HepG2 (cell line): ENCODE measurements around the gene CBLN3. TPM values are rescaled to one million over a fixed set of nuclear protein-coding genes. Genes with fewer than 3 reads are reported as not detected.

ENCODE experiments used
- ATAC-seq: fragments of 200-7000 bp; cut with Tn5 transposase; 3 replicates; pipeline ENCODE4 v1.9.1; 2020; ENCODE audit warnings: mild to moderate bottlenecking, moderate library complexity
- BruUV-seq: library from RNA; stranded (reverse); fragments of 400-500 nt; replicated peaks from 2 replicates; lab custom pipeline; 2021; lab: Mats Ljungman, UMichigan
- CTCF ChIA-PET: fragments of 300-600 bp; formaldehyde crosslinking; extraction: SDS; loops from one replicate; lab custom pipeline; 2021; ENCODE audit warnings: low total read pairs, inconsistent platforms, low intra/inter-chr PET ratio; lab: Yijun Ruan, JAX
- POLR2A ChIA-PET: fragments of 350-600 bp; sonication (Branson Sonifier 250); formaldehyde crosslinking; loops from one replicate; lab custom pipeline; 2020; ENCODE audit warnings: antibody characterized with exemption, inconsistent platforms; lab: Yijun Ruan, JAX
- DNase-seq: peaks from one replicate; pipeline ENCODE4 v3.0.0-alpha.2; 2015; ENCODE audit warnings: low spot score
- FAIRE-seq: peaks from 3 replicates; lab custom pipeline; 2011; peaks lifted over from hg19 to GRCh38; lab: Jason Lieb, UNC
- H2AFZ ChIP-seq: one replicate; pipeline ENCODE4 v1.6.1; 2011; ENCODE audit warnings: low read length, inconsistent platforms
- H3K27ac ChIP-seq: fragments of 300-600 bp; 3 replicates; pipeline ENCODE4 v1.8.0; 2011; ENCODE audit warnings: mixed run types, mild to moderate bottlenecking, mixed read lengths, low read length, inconsistent platforms; ENCODE audit not compliant: insufficient read depth; ENCODE audit errors: extremely low read length
- H3K27me3 ChIP-seq, 2 experiments: fragments of 200-600 bp in 1 of 2; 2 replicates in 1 of 2; 3 replicates in 1 of 2; pipeline versions ENCODE4 v1.6.0 to v1.8.0; 2011; ENCODE audit warnings: low read length in 2 of 2, mild to moderate bottlenecking in 2 of 2, moderate library complexity in 2 of 2, inconsistent platforms in 1 of 2; ENCODE audit not compliant: insufficient read depth in 2 of 2, control insufficient read depth in 1 of 2
- H3K36me3 ChIP-seq, 2 experiments: fragments of 200-600 bp in 1 of 2; replicated peaks in 1 of 2; 2 replicates in 1 of 2; 3 replicates in 1 of 2; pipeline versions ENCODE4 v1.5.1 to v1.8.0; 2011; ENCODE audit warnings: low read length in 2 of 2, inconsistent platforms in 1 of 2; ENCODE audit not compliant: insufficient read depth in 2 of 2, control insufficient read depth in 1 of 2
- H3K4me1 ChIP-seq: 2 replicates; pipeline ENCODE4 v1.5.1; 2012; ENCODE audit warnings: low read length, inconsistent platforms; ENCODE audit not compliant: insufficient read depth
- H3K4me2 ChIP-seq: 2 replicates; pipeline ENCODE4 v1.6.0; 2011; ENCODE audit warnings: low read depth, low read length, inconsistent platforms
- H3K4me3 ChIP-seq, 3 experiments: fragments of 200-600 bp in 1 of 3; sonication (generic), shearing (Covaris generic) in 1 of 3; replicated peaks in 1 of 3; 2 replicates each; pipeline ENCODE4 v1.5.1; 2011 to 2016; ENCODE audit warnings: low read length in 3 of 3, inconsistent platforms in 2 of 3, low read depth in 2 of 3, mild to moderate bottlenecking in 2 of 3, control low read depth in 1 of 3, mixed read lengths in 1 of 3; ENCODE audit not compliant: insufficient read depth in 1 of 3
- H3K79me2 ChIP-seq: one replicate; pipeline ENCODE4 v1.6.1; 2011; ENCODE audit warnings: low read length, inconsistent platforms; ENCODE audit not compliant: insufficient read depth
- H3K9ac ChIP-seq: 2 replicates; pipeline ENCODE4 v1.6.0; 2011; ENCODE audit warnings: mild to moderate bottlenecking, low read depth, low read length, inconsistent platforms; ENCODE audit not compliant: insufficient read depth
- H3K9me3 ChIP-seq: 2 replicates; pipeline ENCODE4 v1.5.1; 2012; ENCODE audit warnings: mild to moderate bottlenecking, low read length
- H4K20me1 ChIP-seq: 2 replicates; pipeline ENCODE4 v1.6.0; 2011; ENCODE audit warnings: inconsistent platforms, mild to moderate bottlenecking, low read length, moderate library complexity; ENCODE audit not compliant: insufficient read depth
- CREB1 ChIP-seq, 2 experiments: fragments of 450-650 bp in 1 of 2; IDR thresholded peaks; 2 replicates each; pipeline ENCODE4 v1.6.1; 2016 to 2017; ENCODE audit warnings: control low read depth in 1 of 2, mild to moderate bottlenecking in 1 of 2, missing compliant biosample characterization in 1 of 2, missing genetic modification characterization in 1 of 2
- CREM ChIP-seq, 2 experiments: sonication (generic) in 1 of 2; formaldehyde crosslinking in 1 of 2; IDR thresholded peaks; 2 replicates each; pipeline versions ENCODE4 v1.4.0 to v1.6.1; 2016 to 2020; ENCODE audit warnings: antibody characterized with exemption in 1 of 2, mild to moderate bottlenecking in 1 of 2, missing genetic modification reagents in 1 of 2
- ELK4 ChIP-seq: sonication (generic); formaldehyde crosslinking; IDR thresholded peaks from 2 replicates; pipeline ENCODE4 v1.9.0; 2021; ENCODE audit warnings: missing genetic modification reagents, borderline replicate concordance
- HES4 ChIP-seq: sonication (generic); formaldehyde crosslinking; IDR thresholded peaks from 2 replicates; pipeline ENCODE4 v1.9.0; 2021; ENCODE audit warnings: mild to moderate bottlenecking, missing genetic modification reagents, borderline replicate concordance
- HNRNPLL ChIP-seq: fragments of 200-400 bp; formaldehyde crosslinking; IDR thresholded peaks from 2 replicates; pipeline ENCODE4 v1.6.1; 2017; ENCODE audit warnings: mild to moderate bottlenecking, low read depth, low read length; ENCODE audit not compliant: poor library complexity, severe bottlenecking
- MLX ChIP-seq: IDR thresholded peaks from 2 replicates; pipeline ENCODE4 v1.6.1; 2016
- WGBS: methylation state at CpG from one replicate; pipeline ENCODE4 v1.1.6; 2017; ENCODE audit warnings: low lambda C conversion rate; 5-methylcytosine and 5-hydroxymethylcytosine counted together
- in situ Hi-C: cut with HindIII; loops from 2 replicates; pipeline ENCODE4 v1.10.0; 2017; ENCODE audit warnings: low pct_unique_long_range_greater_than_20kb; ENCODE audit not compliant: extremely low pct_ligation_motif_present
- intact Hi-C: fragments of 100-400 bp; cut with micrococcal nuclease; formaldehyde crosslinking; loops from one replicate; pipeline ENCODE4 v1.10.0; 2022; ENCODE audit not compliant: unreplicated experiment
- polyA plus RNA-seq, 8 experiments: library from polyadenylated mRNA; depleted of rRNA in 3 of 8; stranded (reverse) in 7 of 8; unstranded in 1 of 8; fragments of >200 nt; fragmentation: Illumina TruSeq in 4 of 8; extraction: Trizol in 4 of 8; gene quantifications; 2 replicates each; pipeline versions ENCODE4 v1.2.1 to v1.2.3, GENCODE V29; 2011 to 2016; ENCODE audit warnings: low read depth in 4 of 8, missing spikeins in 1 of 8, mixed read lengths in 1 of 8; ENCODE audit not compliant: insufficient read depth in 1 of 8
- total RNA-seq, 5 experiments: library from RNA; depleted of rRNA; stranded (reverse); fragments of >200 nt; fragmentation: Illumina TruSeq; extraction: Trizol; gene quantifications; 2 replicates each; pipeline ENCODE4 v1.2.3, GENCODE V29; 2016; ENCODE audit warnings: low read depth in 1 of 5

The CBLN3 gene
- total and polyA plus RNA-seq, 2 of the 13 experiments (the other 11 are each of a cell fraction or from before 2014, with no cell fraction given): 0.66 to 0.98 TPM

DNA sequence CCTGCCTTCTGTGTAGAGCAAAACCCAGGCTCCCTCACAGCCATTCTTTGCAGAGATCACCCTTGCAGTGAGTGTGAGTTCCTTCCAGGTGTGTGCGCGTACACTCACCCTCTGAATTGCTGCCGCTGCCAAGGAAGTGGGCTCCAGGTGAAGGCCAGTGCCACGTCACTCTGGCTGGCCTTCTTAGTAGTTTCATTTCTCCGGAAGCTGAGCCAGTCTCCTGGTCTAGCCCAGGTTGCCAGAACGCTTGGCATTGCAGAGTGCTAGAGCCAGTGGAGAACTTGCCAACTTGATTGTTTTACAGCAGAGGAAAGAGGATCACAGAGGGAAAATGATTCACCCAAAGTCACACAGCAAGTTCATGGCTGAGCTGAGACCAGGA is 11.0 kb downstream of the CBLN3 start (continued):
- no peak for TF ChIP-seq ELK4
- TF ChIP-seq, all 625 proteins: peak for 4

- WGBS: 44% methylated on average over 6 of the region's 6 CpGs
- Histone ChIP-seq H3K9me3 (no peaks in the 10 kb centered on the region), H3K4me1 (peaks cover 8% of the 10 kb centered on the region), H4K20me1 (no peaks in the 10 kb centered on the region), H3K4me2 (no peak overlapping the region), H3K4me3 (no peak overlapping the region), H3K27me3 (peaks cover 0 to 7% of the 10 kb centered on the region in 2 experiments; a peak in 1 of 5 replicates), H3K27ac (no peak overlapping the region), H3K36me3 (no peaks in the 10 kb centered on the region), H3K9ac (no peak overlapping the region), H3K79me2 (no peaks in the 10 kb centered on the region), H2AFZ (no peak overlapping the region)
- TF ChIP-seq CREB1 (IDR thresholded peaks at IDR 0.05): no peak
- no peak for TF ChIP-seq CREB1 (CRISPR knock-in tag; IDR thresholded peaks at IDR 0.05)
- TF ChIP-seq CREM (IDR thresholded peaks at IDR 0.05): no peak
- TF ChIP-seq CREM (CRISPR knock-in tag; IDR thresholded peaks at IDR 0.05): 0 out of 2 replicates have a peak, but pooled peaks have one; percentile 3
- 0 out of 2 replicates have a peak, but pooled peaks have one; percentile 26 for TF ChIP-seq HES4 (CRISPR knock-in tag)
- no peak for TF ChIP-seq MLX
- peak; percentile 22 for TF ChIP-seq HNRNPLL
- no peak for FAIRE-seq
- ATAC-seq: no peak
- in situ Hi-C loops: no loop called here
- ChIA-PET CTCF (no interaction called here), POLR2A (interaction anchor here (0.9 to 6.6 kb wide), 3 partner anchors 8 to 24 kb away, joined by 4 to 46 read pairs (median 6); partner anchors contain the start of genes CBLN3, KHNYN and SDR39U1)
- intact Hi-C loops: no loop called here
- no peak for DNase-seq
- BruUV-seq: no TSS peak
Observed at GRCh38 chr14:24417832-24418491, 11.5 kb downstream of the CBLN3 start.
